ENCODE results near the gene ANKRD33B.
"Not testable (repeated sequence)": the region's sequence is repeated elsewhere in the genome, so short reads cannot be mapped to it uniquely, and the experiment has no call there.

The ANKRD33B gene

GRCh38 chr5:10537624-10538023 lies 26.2 kb upstream of the ANKRD33B start:
- no peak for DNase-seq (ENCODE audit: low read depth in 2 of 2)

- DNase-seq (ENCODE audit: low read depth in 2 of 2): no peak
Observed at GRCh38 chr5:10538103-10538788, 25.6 kb upstream of the ANKRD33B start.

GRCh38 chr5:10538789-10539686 lies 24.8 kb upstream of the ANKRD33B start:
- DNase-seq (ENCODE audit: low read depth in 2 of 2): no peak

GRCh38 chr5:10539687-10539998 lies 24.2 kb upstream of the ANKRD33B start:
- DNase-seq (ENCODE audit: low read depth in 2 of 2): no peak

- DNase-seq (ENCODE audit: low read depth in 2 of 2): no peak
Observed at GRCh38 chr5:10540036-10540544, 23.8 kb upstream of the ANKRD33B start.

DNA sequence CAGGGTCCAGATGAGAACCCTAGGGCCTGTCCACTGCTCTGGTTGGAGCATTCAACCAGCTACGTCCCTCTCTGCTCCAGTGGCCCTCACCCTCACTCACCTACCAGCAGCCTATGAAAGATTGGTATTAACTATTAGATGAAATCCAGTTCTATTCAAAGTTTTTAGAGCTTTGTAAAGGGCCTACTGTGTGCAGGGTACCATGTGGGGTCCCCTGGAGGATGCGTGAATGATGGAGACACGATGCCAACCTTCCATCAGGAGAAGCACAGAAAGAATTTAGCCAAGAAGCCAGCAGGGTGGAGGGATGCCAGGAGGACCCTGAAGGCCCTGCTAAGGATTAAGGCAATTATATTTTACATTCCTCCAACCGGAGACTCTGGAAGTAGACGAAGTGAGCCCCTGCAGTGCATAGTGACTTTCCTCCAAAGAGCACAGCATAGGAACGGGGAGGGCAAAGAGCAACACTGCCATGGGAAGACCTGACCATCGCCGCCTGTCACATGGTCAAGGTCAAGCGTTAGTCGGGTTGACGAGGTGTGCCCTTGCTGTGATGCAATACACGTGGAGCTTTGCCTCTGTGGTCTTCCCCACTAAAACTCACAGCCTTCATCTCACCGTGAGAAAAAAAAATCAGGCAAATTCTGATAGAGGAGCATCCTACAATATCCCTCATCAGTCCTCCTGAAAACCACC lies 22.8 kb upstream of the ANKRD33B start:
- DNase-seq (ENCODE audit: low read depth in 2 of 2): no peak

DNA sequence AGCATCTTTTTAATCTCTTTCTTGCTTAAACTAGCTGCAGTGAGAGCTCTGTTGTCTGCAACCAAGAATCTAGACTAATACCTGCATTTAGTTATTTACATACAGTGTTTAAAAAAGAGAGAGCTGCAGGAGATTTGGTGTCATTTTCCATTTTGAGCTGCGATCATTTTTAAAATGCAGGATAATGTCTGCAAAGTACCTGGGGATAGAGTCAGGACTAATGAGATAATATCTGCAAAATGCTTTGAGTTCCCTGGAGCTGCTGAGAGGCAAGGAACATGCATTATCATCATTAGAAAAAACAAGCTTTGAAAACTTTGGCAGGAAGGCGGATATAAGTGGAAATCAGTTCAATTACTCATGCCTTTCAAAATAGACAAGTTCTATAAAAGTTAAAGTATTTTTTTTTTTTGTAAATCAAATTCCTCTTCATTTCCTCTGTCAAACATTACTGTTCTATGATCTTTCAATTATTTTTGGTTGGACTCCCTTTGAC lies 21.8 kb upstream of the ANKRD33B start:
- DNase-seq (ENCODE audit: low read depth in 2 of 2): no peak

DNA sequence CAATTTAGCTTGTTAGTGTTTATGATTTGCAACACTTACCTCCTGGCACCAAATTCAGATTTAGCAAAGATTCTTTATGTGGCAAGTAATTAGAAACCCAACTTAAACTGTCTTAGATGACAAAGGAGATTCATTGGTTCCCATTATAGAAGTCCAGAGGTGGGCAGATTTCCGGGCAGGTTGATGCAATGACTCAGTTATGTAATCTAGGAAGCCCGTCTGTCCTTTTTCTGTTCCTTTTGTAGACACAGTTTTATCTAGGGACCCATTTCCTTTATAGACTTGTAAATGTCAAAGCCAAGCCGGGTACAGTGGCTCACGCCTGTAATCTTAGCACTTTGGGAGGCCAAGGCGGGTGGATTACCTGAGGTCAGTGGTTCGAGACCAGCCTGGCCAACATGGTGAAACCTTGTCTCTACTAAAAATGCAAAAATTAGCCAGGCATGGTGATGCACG lies 20.3 kb upstream of the ANKRD33B start:
- no peak for DNase-seq (ENCODE audit: low read depth in 2 of 2)

GRCh38 chr5:10545084-10545483 lies 18.8 kb upstream of the ANKRD33B start:
- no peak for DNase-seq (ENCODE audit: low read depth in 2 of 2)

GRCh38 chr5:10546186-10546585 lies 17.7 kb upstream of the ANKRD33B start:
- no peak for DNase-seq (ENCODE audit: low read depth in 2 of 2)

DNA sequence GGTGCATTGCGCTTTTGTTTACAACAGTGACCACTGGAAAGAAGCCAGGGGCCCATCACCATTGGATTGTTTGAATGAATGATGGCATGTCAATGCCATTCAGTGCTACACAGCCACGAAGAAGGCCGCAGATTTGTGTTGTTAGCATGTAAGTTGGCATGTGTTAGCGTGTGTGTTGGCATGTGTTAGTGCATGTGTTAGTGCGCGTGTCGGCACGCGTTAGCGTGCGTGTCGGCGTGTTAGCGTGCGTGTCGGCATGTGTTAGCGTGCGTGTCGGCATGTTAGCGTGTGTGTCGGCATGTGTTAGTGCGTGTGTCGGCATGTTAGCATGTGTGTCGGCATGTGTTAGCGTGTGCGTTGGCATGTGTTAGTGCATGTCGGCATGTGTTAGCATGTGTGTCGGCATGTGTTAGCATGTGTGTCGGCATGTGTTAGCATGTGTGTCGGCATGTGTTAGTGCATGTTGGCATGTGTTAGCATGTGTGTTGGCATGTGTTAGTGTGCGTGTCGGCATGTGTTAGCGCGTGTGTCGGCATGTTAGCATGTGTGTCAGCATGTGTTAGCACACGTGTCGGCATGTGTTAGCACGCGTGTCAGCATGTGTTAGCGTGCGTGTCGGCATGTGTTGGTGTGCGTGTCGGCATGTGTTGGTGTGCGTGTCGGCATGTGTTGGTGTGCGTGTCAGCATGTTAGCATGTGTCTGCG lies 15.3 kb upstream of the ANKRD33B start:
- DNase-seq (ENCODE audit: low read depth in 2 of 2): no peak

DNA sequence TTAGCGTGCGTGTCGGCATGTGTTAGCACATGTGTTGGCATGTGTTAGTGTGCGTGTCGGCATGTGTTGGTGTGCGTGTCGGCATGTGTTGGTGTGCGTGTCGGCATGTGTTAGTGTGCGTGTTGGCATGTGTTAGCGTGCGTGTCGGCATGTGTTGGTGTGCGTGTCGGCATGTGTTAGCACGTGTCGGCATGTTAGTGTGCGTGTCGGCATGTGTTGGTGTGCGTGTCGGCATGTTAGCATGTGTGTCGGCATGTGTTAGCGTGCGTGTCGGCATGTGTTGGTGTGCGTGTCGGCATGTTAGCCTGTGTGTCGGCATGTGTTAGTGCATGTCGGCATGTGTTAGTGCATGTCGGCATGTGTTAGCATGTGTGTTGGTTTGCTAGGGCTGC lies 14.8 kb upstream of the ANKRD33B start:
- not testable (repeated sequence) for DNase-seq (ENCODE audit: low read depth in 2 of 2)

- DNase-seq (ENCODE audit: low read depth in 2 of 2): no peak
Observed at GRCh38 chr5:10550222-10550995, 13.5 kb upstream of the ANKRD33B start.

DNA sequence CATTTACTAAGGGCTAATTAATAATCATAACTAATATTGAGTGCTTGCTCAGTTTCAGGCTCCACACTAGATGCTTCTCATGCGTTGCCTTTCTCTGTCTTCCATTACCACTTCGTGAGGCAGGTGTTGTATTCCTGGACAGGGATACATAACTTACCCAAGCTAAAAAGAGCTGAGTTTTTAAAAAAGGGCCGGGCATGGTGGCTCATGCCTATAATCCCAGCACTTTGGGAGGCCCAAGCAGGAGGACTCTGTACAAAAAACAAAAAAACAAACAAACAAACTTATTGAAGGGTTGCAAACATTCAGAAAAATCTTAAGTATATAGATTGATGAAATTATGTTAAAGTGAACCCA lies 12.1 kb upstream of the ANKRD33B start:
- DNase-seq (ENCODE audit: low read depth in 2 of 2): no peak

DNA sequence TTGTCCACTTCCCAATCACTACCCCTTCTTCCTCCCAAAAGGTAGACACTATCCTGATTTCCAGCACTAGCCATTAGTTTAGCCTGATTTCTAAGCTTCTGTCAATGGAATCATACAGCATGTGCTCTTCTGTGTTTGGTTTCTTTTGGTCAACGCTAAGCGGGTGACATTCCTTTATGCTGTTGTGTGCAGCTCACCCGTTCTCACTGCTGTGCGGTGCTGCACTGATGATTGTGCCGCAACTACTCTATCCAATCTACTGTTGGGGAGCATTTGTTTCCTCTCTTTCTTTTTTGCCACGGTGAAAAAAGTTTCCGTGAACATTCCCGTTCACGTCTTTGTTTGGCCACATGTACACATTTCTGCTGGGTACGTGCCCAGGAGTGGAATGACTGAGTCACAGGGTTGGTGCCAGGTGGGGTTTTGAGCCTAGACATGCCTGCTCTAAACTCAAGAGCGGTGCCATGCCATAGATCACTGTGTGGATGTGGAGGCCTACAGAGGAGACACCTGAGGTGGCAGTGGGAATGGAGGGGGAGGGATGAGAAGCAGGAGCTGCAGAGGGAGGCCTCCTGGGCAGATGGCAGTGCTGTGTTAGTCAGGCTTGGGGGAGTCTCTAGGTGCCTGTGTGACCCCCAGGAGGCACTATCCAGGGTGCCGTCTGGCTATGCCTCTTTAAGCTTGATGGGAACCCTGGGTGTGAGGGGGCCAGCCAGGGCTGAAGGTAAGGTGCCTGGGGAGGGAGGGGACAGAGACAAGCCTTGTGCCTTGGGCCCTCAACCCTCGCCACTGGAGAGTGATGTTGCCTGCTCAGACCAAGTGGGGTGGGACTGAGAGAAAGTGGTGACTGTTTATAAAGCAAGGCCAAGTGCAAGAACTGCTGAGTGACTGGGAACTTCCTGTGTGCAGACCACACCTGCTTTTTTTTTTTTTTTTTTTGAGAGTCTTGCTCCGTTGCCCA lies 11.4 kb upstream of the ANKRD33B start:
- DNase-seq (ENCODE audit: low read depth in 2 of 2): no peak

DNA sequence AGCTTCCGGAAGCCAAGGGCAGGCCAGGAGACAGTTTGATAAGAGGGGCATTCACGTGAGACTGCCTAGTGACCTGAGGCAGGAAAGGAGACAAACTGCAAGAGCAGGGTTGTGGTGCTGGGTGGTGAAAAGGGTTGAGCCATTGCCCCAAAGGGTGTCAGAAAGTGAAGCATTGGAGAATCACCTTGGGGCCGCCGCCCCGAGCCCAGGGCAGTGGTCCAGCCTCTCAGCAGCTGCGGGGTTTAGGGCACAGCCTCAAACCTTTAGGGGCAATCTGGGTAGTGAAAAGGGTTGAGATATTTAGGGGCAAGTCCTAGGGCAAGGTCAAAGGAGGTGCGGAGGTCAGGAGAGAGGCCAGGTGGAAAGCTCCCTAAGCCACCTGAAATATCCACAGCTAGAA lies 10.4 kb upstream of the ANKRD33B start:
- no peak for DNase-seq (ENCODE audit: low read depth in 2 of 2)

GRCh38 chr5:10555277-10555684 lies 8.6 kb upstream of the ANKRD33B start:
- DNase-seq (ENCODE audit: low read depth in 2 of 2): no peak

DNA sequence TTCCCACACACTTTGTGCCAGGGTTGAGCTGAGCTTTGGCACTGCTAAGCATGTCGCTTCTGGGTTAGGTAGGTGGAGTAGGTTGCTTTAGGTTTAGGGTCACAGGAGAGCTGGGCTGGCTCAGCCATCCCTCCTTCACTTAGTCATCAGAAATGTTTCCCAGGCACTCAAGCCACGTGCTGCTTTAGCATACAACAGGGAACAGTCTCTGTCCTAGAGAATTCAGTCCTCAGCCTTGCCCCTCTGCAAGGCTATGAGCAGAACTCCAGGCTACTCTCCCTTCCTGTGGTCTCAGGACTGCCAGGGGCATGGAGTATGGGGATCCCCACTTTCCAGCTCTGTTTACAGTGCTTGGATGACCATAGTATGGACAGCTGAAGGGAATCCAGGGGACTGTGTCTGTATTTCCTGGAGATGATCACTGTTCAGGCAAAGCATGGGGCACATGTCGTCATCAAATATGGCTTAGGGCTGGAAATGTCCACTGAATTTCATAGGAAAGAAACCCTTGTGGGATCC lies 7.5 kb upstream of the ANKRD33B start:
- no peak for DNase-seq (ENCODE audit: low read depth in 2 of 2)

Measured in stimulated activated CD8-positive, alpha-beta memory T cell treated with anti-CD3 and anti-CD28 coated beads, Interleukin-15, amount 100 ng/mL, for 48 hours (primary cell).